Caco-2 (cell line): ENCODE results near the gene C11orf87. TPM values are rescaled to one million over a fixed set of nuclear protein-coding genes. Genes with fewer than 3 reads are reported as not detected.

Experiments
- BruUV-seq: library from RNA; stranded (reverse); fragments of 400-500 nt; replicated peaks from 2 replicates; lab custom pipeline; 2021; lab: Mats Ljungman, UMichigan
- CTCF ChIA-PET: fragments of 300-600 bp; sonication (Branson Sonifier 250); formaldehyde crosslinking; loops from one replicate; lab custom pipeline; 2022; ENCODE audit warnings: antibody characterized with exemption; lab: Charles Lee
- POLR2A ChIA-PET: fragments of 300-600 bp; sonication (Branson Sonifier 250); formaldehyde crosslinking; loops from one replicate; lab custom pipeline; 2022; ENCODE audit warnings: antibody characterized with exemption; lab: Charles Lee
- DNase-seq, 2 experiments: peaks; one replicate each; pipeline versions ENCODE4 v3.0.0 to v3.0.0-alpha.2; 2020 to 2022
- H3K27me3 ChIP-seq: replicated peaks from 2 replicates; pipeline ENCODE4 v1.6.0; 2011; ENCODE audit warnings: low read length; ENCODE audit not compliant: control insufficient read depth, insufficient read depth
- H3K36me3 ChIP-seq: 2 replicates; pipeline ENCODE4 v1.5.1; 2011; ENCODE audit warnings: low read length; ENCODE audit not compliant: control insufficient read depth, insufficient read depth
- H3K4me1 ChIP-seq: fragments of 250-450 bp; sonication (Bioruptor Pico); 2 replicates; pipeline ENCODE4 v1.5.1; 2020; ENCODE audit warnings: mild to moderate bottlenecking
- H3K4me3 ChIP-seq: 2 replicates; pipeline ENCODE4 v1.5.1; 2011; ENCODE audit warnings: low read depth, mild to moderate bottlenecking, control low read depth, low read length
- H3K9me3 ChIP-seq: fragments of 250-450 bp; sonication (Bioruptor Pico); 2 replicates; pipeline ENCODE4 v1.5.1; 2020; ENCODE audit warnings: mild to moderate bottlenecking, moderate library complexity
- H3K27ac Mint-ChIP-seq: one replicate; pipeline ENCODE4 v1.8.0; 2022; ENCODE audit warnings: mixed read lengths; ENCODE audit not compliant: unreplicated experiment
- H3K27me3 Mint-ChIP-seq: one replicate; pipeline ENCODE4 v1.8.0; 2022; ENCODE audit warnings: mixed read lengths; ENCODE audit not compliant: insufficient read depth, unreplicated experiment
- H3K36me3 Mint-ChIP-seq: one replicate; pipeline ENCODE4 v1.8.0; 2022; ENCODE audit warnings: mild to moderate bottlenecking, mixed read lengths; ENCODE audit not compliant: insufficient read depth, unreplicated experiment
- H3K4me1 Mint-ChIP-seq: one replicate; pipeline ENCODE4 v1.8.0; 2022; ENCODE audit warnings: low read depth, mixed read lengths; ENCODE audit not compliant: unreplicated experiment
- H3K4me3 Mint-ChIP-seq: one replicate; pipeline ENCODE4 v1.8.0; 2022; ENCODE audit warnings: mild to moderate bottlenecking, moderate library complexity, mixed read lengths; ENCODE audit not compliant: unreplicated experiment
- H3K9me3 Mint-ChIP-seq: one replicate; pipeline ENCODE4 v1.8.0; 2022; ENCODE audit warnings: mixed read lengths; ENCODE audit not compliant: unreplicated experiment
- intact Hi-C: fragments of 100-400 bp; cut with micrococcal nuclease; formaldehyde crosslinking; loops from one replicate; pipeline ENCODE4 v1.10.0; 2022; ENCODE audit not compliant: unreplicated experiment
- total RNA-seq: library from RNA; stranded (reverse); gene quantifications from 2 replicates; pipeline ENCODE4 v1.2.3, GENCODE V29; 2022
- TF ChIP-seq, protein P1 (sequence below), 2 experiments: fragments of 200-600 bp in 1 of 2; IDR thresholded peaks; 1 replicate in 1 of 2; 2 replicates in 1 of 2; pipeline versions ENCODE4 v1.5.1 to v1.8.0; 2011 to 2022; ENCODE audit warnings: antibody characterized with exemption in 1 of 2, control low read depth in 1 of 2, inconsistent platforms in 1 of 2, low read depth in 1 of 2, low read length in 1 of 2, mild to moderate bottlenecking in 1 of 2, moderate library complexity in 1 of 2; ENCODE audit not compliant: insufficient read depth in 1 of 2, severe bottlenecking in 1 of 2, unreplicated experiment in 1 of 2

The C11orf87 gene
- total RNA-seq, 1 experiment from 2014 or later, result not detected

DNA sequence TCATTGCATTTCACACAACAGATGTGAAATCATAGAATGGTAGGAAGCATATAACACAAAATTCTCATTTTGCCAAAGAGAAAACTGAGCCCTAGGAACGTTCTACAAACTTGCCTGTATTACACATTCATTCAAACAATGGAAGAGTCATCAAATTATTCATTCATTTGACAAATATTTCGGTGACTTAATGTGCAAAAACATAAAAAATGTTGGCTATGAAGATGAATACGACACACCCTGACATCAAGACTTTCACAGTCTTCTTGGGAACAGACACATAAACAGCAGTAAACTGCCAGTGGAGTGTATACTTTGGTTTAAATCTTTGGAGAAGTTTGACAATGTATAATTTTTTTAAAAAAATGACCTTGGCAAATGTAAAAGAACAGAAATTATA is 20.4 kb upstream of the C11orf87 start:
- no peak for DNase-seq
- H3K4me1 Mint-ChIP-seq, result no peaks in the 10 kb centered on the region
- H3K4me3 ChIP-seq, result no peak overlapping the region
- ChIA-PET POLR2A (no interaction called here), CTCF (no interaction called here)
- no peaks in the 10 kb centered on the region for H3K27me3 ChIP-seq
- no TSS peak for BruUV-seq
- H3K36me3 Mint-ChIP-seq, result no peaks in the 10 kb centered on the region
- peaks cover 10% of the 10 kb centered on the region for H3K27me3 Mint-ChIP-seq
- no peak overlapping the region for H3K4me3 Mint-ChIP-seq
- H3K9me3 ChIP-seq, result no peaks in the 10 kb centered on the region
- no peaks in the 10 kb centered on the region for H3K9me3 Mint-ChIP-seq
- intact Hi-C loops, result no loop called here
- TF ChIP-seq, protein P1, sequence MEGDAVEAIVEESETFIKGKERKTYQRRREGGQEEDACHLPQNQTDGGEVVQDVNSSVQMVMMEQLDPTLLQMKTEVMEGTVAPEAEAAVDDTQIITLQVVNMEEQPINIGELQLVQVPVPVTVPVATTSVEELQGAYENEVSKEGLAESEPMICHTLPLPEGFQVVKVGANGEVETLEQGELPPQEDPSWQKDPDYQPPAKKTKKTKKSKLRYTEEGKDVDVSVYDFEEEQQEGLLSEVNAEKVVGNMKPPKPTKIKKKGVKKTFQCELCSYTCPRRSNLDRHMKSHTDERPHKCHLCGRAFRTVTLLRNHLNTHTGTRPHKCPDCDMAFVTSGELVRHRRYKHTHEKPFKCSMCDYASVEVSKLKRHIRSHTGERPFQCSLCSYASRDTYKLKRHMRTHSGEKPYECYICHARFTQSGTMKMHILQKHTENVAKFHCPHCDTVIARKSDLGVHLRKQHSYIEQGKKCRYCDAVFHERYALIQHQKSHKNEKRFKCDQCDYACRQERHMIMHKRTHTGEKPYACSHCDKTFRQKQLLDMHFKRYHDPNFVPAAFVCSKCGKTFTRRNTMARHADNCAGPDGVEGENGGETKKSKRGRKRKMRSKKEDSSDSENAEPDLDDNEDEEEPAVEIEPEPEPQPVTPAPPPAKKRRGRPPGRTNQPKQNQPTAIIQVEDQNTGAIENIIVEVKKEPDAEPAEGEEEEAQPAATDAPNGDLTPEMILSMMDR (IDR thresholded peaks at IDR 0.05; ENCODE audit: insufficient read depth in 1 of 2, low read depth in 1 of 2, low read length in 1 of 2, severe bottlenecking in 1 of 2, unreplicated experiment in 1 of 2), result no peak
- no peaks in the 10 kb centered on the region for H3K36me3 ChIP-seq
- H3K4me1 ChIP-seq, result no peaks in the 10 kb centered on the region
- H3K27ac Mint-ChIP-seq, result no peak overlapping the region

GRCh38 chr11:109405671-109406070 is 16.3 kb upstream of the C11orf87 start:
- Histone ChIP-seq H3K36me3 (no peaks in the 10 kb centered on the region), H3K9me3 (no peaks in the 10 kb centered on the region), H3K27me3 (no peaks in the 10 kb centered on the region), H3K4me1 (no peaks in the 10 kb centered on the region), H3K4me3 (no peak overlapping the region)
- H3K9me3 Mint-ChIP-seq, result no peaks in the 10 kb centered on the region
- TF ChIP-seq, protein P1 (IDR thresholded peaks at IDR 0.05; ENCODE audit: insufficient read depth in 1 of 2, low read depth in 1 of 2, low read length in 1 of 2, severe bottlenecking in 1 of 2, unreplicated experiment in 1 of 2), result no peak
- H3K36me3 Mint-ChIP-seq, result no peaks in the 10 kb centered on the region
- intact Hi-C loops, result no loop called here
- no peak for DNase-seq
- CTCF ChIA-PET, result no interaction called here
- no peaks in the 10 kb centered on the region for H3K4me1 Mint-ChIP-seq
- H3K4me3 Mint-ChIP-seq, result no peak overlapping the region
- no TSS peak for BruUV-seq
- peaks cover 5% of the 10 kb centered on the region for H3K27me3 Mint-ChIP-seq
- no peak overlapping the region for H3K27ac Mint-ChIP-seq
- POLR2A ChIA-PET, result no interaction called here

DNA sequence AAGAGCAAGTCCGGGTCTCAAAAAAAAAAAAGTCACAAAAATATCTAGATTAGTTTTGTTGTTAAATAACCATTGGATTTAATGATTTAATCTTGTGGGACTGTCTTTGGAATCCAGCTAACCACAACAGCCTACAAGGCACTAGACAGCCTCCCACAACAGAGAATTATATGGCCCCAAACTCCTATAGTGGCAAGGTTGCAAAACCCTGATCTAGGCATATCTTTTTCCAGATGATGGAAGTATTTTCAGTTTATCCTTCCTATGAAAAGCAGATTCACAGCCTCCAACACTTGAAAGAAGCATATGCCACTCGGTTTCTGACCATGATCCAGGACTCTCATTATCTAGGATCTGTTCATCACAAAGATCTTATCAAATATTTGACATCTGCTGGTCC is 5.4 kb upstream of the C11orf87 start:
- Histone ChIP-seq H3K36me3 (no peaks in the 10 kb centered on the region), H3K27me3 (no peaks in the 10 kb centered on the region), H3K4me1 (no peaks in the 10 kb centered on the region), H3K4me3 (no peak overlapping the region), H3K9me3 (no peaks in the 10 kb centered on the region)
- no peaks in the 10 kb centered on the region for H3K36me3 Mint-ChIP-seq
- H3K4me3 Mint-ChIP-seq, result no peak overlapping the region
- ChIA-PET CTCF (no interaction called here), POLR2A (no interaction called here)
- H3K4me1 Mint-ChIP-seq, result no peaks in the 10 kb centered on the region
- peaks cover 7% of the 10 kb centered on the region for H3K27me3 Mint-ChIP-seq
- intact Hi-C loops, result no loop called here
- BruUV-seq, result no TSS peak
- H3K9me3 Mint-ChIP-seq, result no peaks in the 10 kb centered on the region
- no peak for DNase-seq
- TF ChIP-seq, protein P1 (IDR thresholded peaks at IDR 0.05; ENCODE audit: insufficient read depth in 1 of 2, low read depth in 1 of 2, low read length in 1 of 2, severe bottlenecking in 1 of 2, unreplicated experiment in 1 of 2), result no peak
- no peak overlapping the region for H3K27ac Mint-ChIP-seq
